HepG2 (cell line): ENCODE measurements around the gene PSG3. TPM values are rescaled to one million over a fixed set of nuclear protein-coding genes. Genes with fewer than 3 reads are reported as not detected.
"Not testable (repeated sequence)": the region's sequence is repeated elsewhere in the genome, so short reads cannot be mapped to it uniquely, and the experiment has no call there.

ENCODE experiments used
- ATAC-seq: fragments of 200-7000 bp; cut with Tn5 transposase; 3 replicates; pipeline ENCODE4 v1.9.1; 2020; ENCODE audit warnings: mild to moderate bottlenecking, moderate library complexity
- BruUV-seq: library from RNA; stranded (reverse); fragments of 400-500 nt; replicated peaks from 2 replicates; lab custom pipeline; 2021; lab: Mats Ljungman, UMichigan
- CTCF ChIA-PET: fragments of 300-600 bp; formaldehyde crosslinking; extraction: SDS; loops from one replicate; lab custom pipeline; 2021; ENCODE audit warnings: low total read pairs, inconsistent platforms, low intra/inter-chr PET ratio; lab: Yijun Ruan, JAX
- POLR2A ChIA-PET: fragments of 350-600 bp; sonication (Branson Sonifier 250); formaldehyde crosslinking; loops from one replicate; lab custom pipeline; 2020; ENCODE audit warnings: antibody characterized with exemption, inconsistent platforms; lab: Yijun Ruan, JAX
- DNase-seq: peaks from one replicate; pipeline ENCODE4 v3.0.0-alpha.2; 2015; ENCODE audit warnings: low spot score
- FAIRE-seq: peaks from 3 replicates; lab custom pipeline; 2011; peaks lifted over from hg19 to GRCh38; lab: Jason Lieb, UNC
- H2AFZ ChIP-seq: one replicate; pipeline ENCODE4 v1.6.1; 2011; ENCODE audit warnings: low read length, inconsistent platforms
- H3K27ac ChIP-seq: fragments of 300-600 bp; 3 replicates; pipeline ENCODE4 v1.8.0; 2011; ENCODE audit warnings: mixed run types, mild to moderate bottlenecking, mixed read lengths, low read length, inconsistent platforms; ENCODE audit not compliant: insufficient read depth; ENCODE audit errors: extremely low read length
- H3K27me3 ChIP-seq, 2 experiments: fragments of 200-600 bp in 1 of 2; 2 replicates in 1 of 2; 3 replicates in 1 of 2; pipeline versions ENCODE4 v1.6.0 to v1.8.0; 2011; ENCODE audit warnings: low read length in 2 of 2, mild to moderate bottlenecking in 2 of 2, moderate library complexity in 2 of 2, inconsistent platforms in 1 of 2; ENCODE audit not compliant: insufficient read depth in 2 of 2, control insufficient read depth in 1 of 2
- H3K36me3 ChIP-seq, 2 experiments: fragments of 200-600 bp in 1 of 2; replicated peaks in 1 of 2; 2 replicates in 1 of 2; 3 replicates in 1 of 2; pipeline versions ENCODE4 v1.5.1 to v1.8.0; 2011; ENCODE audit warnings: low read length in 2 of 2, inconsistent platforms in 1 of 2; ENCODE audit not compliant: insufficient read depth in 2 of 2, control insufficient read depth in 1 of 2
- H3K4me1 ChIP-seq: 2 replicates; pipeline ENCODE4 v1.5.1; 2012; ENCODE audit warnings: low read length, inconsistent platforms; ENCODE audit not compliant: insufficient read depth
- H3K4me2 ChIP-seq: 2 replicates; pipeline ENCODE4 v1.6.0; 2011; ENCODE audit warnings: low read depth, low read length, inconsistent platforms
- H3K4me3 ChIP-seq, 3 experiments: fragments of 200-600 bp in 1 of 3; sonication (generic), shearing (Covaris generic) in 1 of 3; replicated peaks in 1 of 3; 2 replicates each; pipeline ENCODE4 v1.5.1; 2011 to 2016; ENCODE audit warnings: low read length in 3 of 3, inconsistent platforms in 2 of 3, low read depth in 2 of 3, mild to moderate bottlenecking in 2 of 3, control low read depth in 1 of 3, mixed read lengths in 1 of 3; ENCODE audit not compliant: insufficient read depth in 1 of 3
- H3K79me2 ChIP-seq: one replicate; pipeline ENCODE4 v1.6.1; 2011; ENCODE audit warnings: low read length, inconsistent platforms; ENCODE audit not compliant: insufficient read depth
- H3K9ac ChIP-seq: 2 replicates; pipeline ENCODE4 v1.6.0; 2011; ENCODE audit warnings: mild to moderate bottlenecking, low read depth, low read length, inconsistent platforms; ENCODE audit not compliant: insufficient read depth
- H3K9me3 ChIP-seq: 2 replicates; pipeline ENCODE4 v1.5.1; 2012; ENCODE audit warnings: mild to moderate bottlenecking, low read length
- H4K20me1 ChIP-seq: 2 replicates; pipeline ENCODE4 v1.6.0; 2011; ENCODE audit warnings: inconsistent platforms, mild to moderate bottlenecking, low read length, moderate library complexity; ENCODE audit not compliant: insufficient read depth
- MAFF ChIP-seq: IDR thresholded peaks from 2 replicates; pipeline ENCODE4 v1.6.1; 2011; ENCODE audit warnings: low read depth, low read length, improper control_type of control experiment
- MAFK ChIP-seq, 2 experiments: IDR thresholded peaks in 1 of 2; conservative IDR thresholded peaks in 1 of 2; 2 replicates each; pipeline ENCODE4 v1.6.1; 2011; ENCODE audit warnings: improper control_type of control experiment in 2 of 2, low read length in 2 of 2
- WGBS: methylation state at CpG from one replicate; pipeline ENCODE4 v1.1.6; 2017; ENCODE audit warnings: low lambda C conversion rate; 5-methylcytosine and 5-hydroxymethylcytosine counted together
- in situ Hi-C: cut with HindIII; loops from 2 replicates; pipeline ENCODE4 v1.10.0; 2017; ENCODE audit warnings: low pct_unique_long_range_greater_than_20kb; ENCODE audit not compliant: extremely low pct_ligation_motif_present
- intact Hi-C: fragments of 100-400 bp; cut with micrococcal nuclease; formaldehyde crosslinking; loops from one replicate; pipeline ENCODE4 v1.10.0; 2022; ENCODE audit not compliant: unreplicated experiment
- polyA plus RNA-seq, 8 experiments: library from polyadenylated mRNA; depleted of rRNA in 3 of 8; stranded (reverse) in 7 of 8; unstranded in 1 of 8; fragments of >200 nt; fragmentation: Illumina TruSeq in 4 of 8; extraction: Trizol in 4 of 8; gene quantifications; 2 replicates each; pipeline versions ENCODE4 v1.2.1 to v1.2.3, GENCODE V29; 2011 to 2016; ENCODE audit warnings: low read depth in 4 of 8, missing spikeins in 1 of 8, mixed read lengths in 1 of 8; ENCODE audit not compliant: insufficient read depth in 1 of 8
- total RNA-seq, 5 experiments: library from RNA; depleted of rRNA; stranded (reverse); fragments of >200 nt; fragmentation: Illumina TruSeq; extraction: Trizol; gene quantifications; 2 replicates each; pipeline ENCODE4 v1.2.3, GENCODE V29; 2016; ENCODE audit warnings: low read depth in 1 of 5

The PSG3 gene
- total and polyA plus RNA-seq, 2 of the 13 experiments (the other 11 are each of a cell fraction or from before 2014, with no cell fraction given) = 0.07 TPM; not detected in 1

DNA sequence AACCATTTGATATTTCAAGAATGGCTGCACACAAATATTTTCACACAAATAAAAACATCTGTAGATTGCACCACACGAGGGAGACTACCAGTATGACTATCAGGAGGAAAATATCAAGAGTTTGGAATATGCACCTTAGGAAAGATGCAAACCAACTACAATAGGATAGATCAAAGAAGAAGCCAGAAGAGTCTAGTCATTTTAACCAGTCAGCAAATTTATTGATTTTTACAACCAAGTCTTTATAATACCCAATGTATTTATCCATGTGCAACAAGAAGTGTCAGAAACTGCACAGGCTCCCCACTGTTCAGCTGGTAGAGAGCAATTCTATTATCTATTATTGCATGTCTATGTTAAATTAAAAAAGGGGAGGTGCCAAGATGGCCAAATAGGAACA, 26.3 kb downstream of the PSG3 start:
- WGBS = 29% methylated on average over 1 of the region's 1 CpG
- DNase-seq, H3K27ac ChIP-seq, intact Hi-C loops, H2AFZ ChIP-seq, H3K27me3 ChIP-seq, H3K4me1 ChIP-seq, POLR2A ChIA-PET, H3K4me3 ChIP-seq, CTCF ChIA-PET, H3K79me2 ChIP-seq, H3K36me3 ChIP-seq, BruUV-seq, H3K9ac ChIP-seq, FAIRE-seq, H3K9me3 ChIP-seq, H4K20me1 ChIP-seq, in situ Hi-C loops, H3K4me2 ChIP-seq, ATAC-seq: not testable (repeated sequence)
- TF ChIP-seq MAFK (conservative IDR thresholded peaks at IDR 0.05 in 1 of 2, IDR thresholded peaks at IDR 0.05 in 1 of 2; ENCODE audit: low read length in 2 of 2) = peak; percentile 68 to 80
- TF ChIP-seq MAFF = peak; percentile 74

DNA sequence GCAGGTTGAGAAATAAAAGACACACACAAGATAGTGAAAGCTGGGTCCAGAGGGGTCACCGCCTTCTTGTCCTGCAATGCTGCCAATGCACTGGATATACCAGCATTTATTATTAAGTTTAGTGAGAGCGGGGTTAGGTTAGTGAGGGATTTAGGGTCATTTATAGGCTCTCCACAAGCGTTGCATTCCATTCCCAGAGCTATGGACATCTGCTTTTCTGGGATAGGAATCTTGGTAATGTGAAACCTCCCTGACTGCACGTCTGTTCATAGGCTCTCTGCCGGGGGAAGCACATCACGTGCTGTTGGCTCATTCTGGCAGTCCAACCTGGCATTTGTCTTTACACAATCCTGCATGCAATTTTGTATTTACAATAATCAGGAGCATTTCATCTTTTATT, 27.5 kb downstream of the PSG3 start:
- H3K9me3 ChIP-seq, H3K27ac ChIP-seq, H3K27me3 ChIP-seq, POLR2A ChIA-PET, BruUV-seq, H3K4me2 ChIP-seq, H2AFZ ChIP-seq, H4K20me1 ChIP-seq, H3K4me1 ChIP-seq, in situ Hi-C loops, intact Hi-C loops, H3K4me3 ChIP-seq, FAIRE-seq, H3K9ac ChIP-seq, H3K79me2 ChIP-seq, DNase-seq, H3K36me3 ChIP-seq, CTCF ChIA-PET, ATAC-seq: not testable (repeated sequence)
- WGBS = 8% methylated on average over 6 of the region's 6 CpGs

DNA sequence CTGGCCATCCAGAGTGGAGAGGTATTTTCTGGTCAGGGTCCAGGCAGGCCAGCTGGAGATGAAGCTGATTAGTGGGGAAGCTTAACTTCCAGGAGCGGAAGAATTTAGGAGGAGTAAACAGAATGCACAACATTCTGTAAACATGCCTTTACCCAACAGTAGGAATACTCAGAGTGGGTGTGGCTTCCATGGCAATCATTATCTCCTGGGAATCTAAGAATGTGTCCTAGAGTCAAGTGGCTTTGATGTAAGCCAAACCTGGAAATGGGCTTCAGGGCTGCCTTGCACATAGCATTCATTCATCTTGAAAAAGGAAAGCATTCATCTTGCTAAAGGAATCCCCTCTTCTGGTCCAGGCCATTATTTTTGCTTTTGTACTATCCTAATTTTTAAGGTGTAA, 29.3 kb downstream of the PSG3 start:
- ATAC-seq, H3K9me3 ChIP-seq, H3K9ac ChIP-seq, H2AFZ ChIP-seq, H3K79me2 ChIP-seq, H3K27ac ChIP-seq, H3K4me1 ChIP-seq, H3K36me3 ChIP-seq, H3K27me3 ChIP-seq, DNase-seq, H4K20me1 ChIP-seq, POLR2A ChIA-PET, H3K4me2 ChIP-seq, intact Hi-C loops, in situ Hi-C loops, CTCF ChIA-PET, FAIRE-seq, BruUV-seq, H3K4me3 ChIP-seq: not testable (repeated sequence)
- whole genome bisulfite sequencing = 7% methylated on average over 1 of the region's 1 CpG
